Sigmoid colon (tissue), 4 donors: ENCODE data around the gene DNAJB9.

Source experiments
- CTCF ChIP-seq, 4 experiments: fragments of 450-650 bp in 3 of 4; fragments of 200-600 bp in 1 of 4; IDR thresholded peaks; one replicate each; pipeline ENCODE4 v1.5.1; 2016 to 2019; ENCODE audit warnings: antibody characterized with exemption in 4 of 4, mild to moderate bottlenecking in 3 of 4, moderate library complexity in 2 of 4
- EP300 ChIP-seq, 4 donors: sonication (generic); formaldehyde crosslinking; IDR thresholded peaks; one replicate each; pipeline ENCODE4 v1.6.1; 2017; ENCODE audit warnings: antibody characterized with exemption in 4 of 4

DNA sequence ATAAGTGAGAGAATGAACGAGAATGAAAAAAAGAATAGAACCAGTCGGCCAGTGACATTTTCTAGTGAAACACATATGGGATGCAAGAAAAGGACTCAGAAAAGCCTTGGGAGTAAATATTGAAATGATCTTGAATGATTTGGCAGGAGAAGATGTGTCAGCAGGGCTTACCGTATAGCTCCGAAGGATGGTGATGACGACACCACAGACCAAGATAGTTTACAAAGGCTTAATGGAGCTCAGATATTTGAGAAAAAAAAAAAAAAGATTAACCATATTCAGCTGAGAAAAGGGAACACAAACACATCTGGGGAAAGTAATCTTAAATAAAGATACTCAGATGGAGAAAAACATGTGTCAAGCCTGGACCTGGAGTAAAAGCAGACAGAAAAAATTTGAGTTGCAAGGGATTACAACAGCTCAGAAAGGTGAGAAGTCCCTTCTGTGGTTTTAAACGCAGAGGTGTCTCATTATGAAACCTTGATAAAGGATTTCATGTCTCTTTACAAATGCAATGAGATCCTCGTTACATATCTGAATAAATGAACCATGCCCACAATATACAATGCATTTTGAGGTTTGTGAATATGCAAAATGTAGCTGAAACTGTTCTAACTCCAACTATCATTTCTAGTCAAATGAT is 36.0 kb downstream of the DNAJB9 start:
- TF ChIP-seq CTCF (IDR thresholded peaks at IDR 0.05) (no peak), EP300 (IDR thresholded peaks at IDR 0.05) (no peak)
